Lower leg skin (tissue), 4 donors: ENCODE measurements around the gene COL4A1. TPM values are rescaled to one million over a fixed set of nuclear protein-coding genes. Genes with fewer than 3 reads are reported as not detected.
"Not testable (repeated sequence)": the region's sequence is repeated elsewhere in the genome, so short reads cannot be mapped to it uniquely, and the experiment has no call there.

Experiments
- DNase-seq, 2 donors: peaks; one replicate each; pipeline ENCODE4 v3.0.0-alpha.2; 2019; ENCODE audit warnings: low spot score in 2 of 2
- H3K4me3 ChIP-seq: fragments of 200-600 bp; sonication (generic); 2 replicates; pipeline ENCODE4 v1.5.1; 2017; ENCODE audit warnings: mild to moderate bottlenecking, low read depth; ENCODE audit not compliant: poor library complexity, severe bottlenecking
- POLR2A ChIP-seq, 2 donors: fragments of 450-650 bp; IDR thresholded peaks; one replicate each; pipeline ENCODE4 v1.6.1; 2016 to 2017; ENCODE audit warnings: antibody characterized with exemption in 2 of 2, mild to moderate bottlenecking in 1 of 2, moderate library complexity in 1 of 2
- WGBS, 2 donors: methylation state at CpG; one replicate each; pipeline ENCODE4 v1.1.5; 2018; 5-methylcytosine and 5-hydroxymethylcytosine counted together
- intact Hi-C: fragments of 100-400 bp; cut with DNase I; formaldehyde crosslinking; loops from one replicate; pipeline ENCODE4 v1.15.0; 2023; ENCODE audit warnings: low total_unique reads
- total RNA-seq, 4 donors: library from RNA; depleted of rRNA; stranded (reverse); fragments of >200 nt; gene quantifications; one replicate each; pipeline ENCODE4 v1.1.0, GENCODE V29; 2016
- TF ChIP-seq, protein P1 (sequence below), 3 donors: fragments of 450-650 bp; IDR thresholded peaks; one replicate each; pipeline ENCODE4 v1.5.1; 2016; ENCODE audit warnings: antibody characterized with exemption in 3 of 3, mild to moderate bottlenecking in 3 of 3, moderate library complexity in 2 of 3

Gene COL4A1
- total RNA-seq, 4 donors from 2014 or later = 41.0 to 105 (median 56.7) TPM

DNA sequence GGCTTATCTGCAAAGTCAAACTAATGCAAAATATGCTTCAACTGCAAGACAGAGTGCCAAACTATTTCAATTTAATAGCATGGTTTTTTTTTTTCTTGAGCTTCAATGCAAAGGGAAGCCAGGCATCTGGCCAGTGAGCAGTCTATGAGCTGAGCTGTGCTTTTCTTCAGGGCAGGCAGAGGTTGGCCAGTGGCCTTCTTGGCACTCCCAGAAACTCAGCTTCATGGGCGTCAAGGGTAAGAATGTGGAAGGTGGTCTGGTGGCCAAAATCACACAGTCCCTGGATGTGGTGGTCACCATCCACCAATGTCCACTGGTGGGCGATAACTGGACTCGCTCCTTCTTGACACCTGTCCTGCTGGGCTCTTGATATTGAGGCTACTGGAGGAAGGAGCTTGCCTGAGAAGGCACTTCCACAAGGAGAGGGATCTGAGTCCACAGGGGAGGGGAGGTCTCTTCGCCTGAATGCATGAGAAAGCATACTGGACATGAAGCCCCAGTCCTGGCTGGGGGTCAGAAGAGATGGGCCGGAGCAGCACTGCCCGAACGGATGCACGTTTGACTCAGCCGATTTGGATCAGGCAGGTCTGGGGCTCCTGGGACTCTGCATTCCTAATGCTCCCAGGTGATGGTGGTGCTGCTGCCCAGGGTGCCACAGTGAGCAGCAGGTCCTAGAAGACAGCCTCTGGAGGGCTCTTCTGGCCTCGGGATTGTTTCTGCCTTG lies 17.2 kb upstream of the COL4A1 start:
- no peak overlapping the region for H3K4me3 ChIP-seq
- intact Hi-C loops = no loop called here
- 77 to 84% methylated on average over 10 of the region's 10 CpGs for WGBS, 2 donors
- no peak for TF ChIP-seq POLR2A (IDR thresholded peaks at IDR 0.05)
- TF ChIP-seq, protein P1, sequence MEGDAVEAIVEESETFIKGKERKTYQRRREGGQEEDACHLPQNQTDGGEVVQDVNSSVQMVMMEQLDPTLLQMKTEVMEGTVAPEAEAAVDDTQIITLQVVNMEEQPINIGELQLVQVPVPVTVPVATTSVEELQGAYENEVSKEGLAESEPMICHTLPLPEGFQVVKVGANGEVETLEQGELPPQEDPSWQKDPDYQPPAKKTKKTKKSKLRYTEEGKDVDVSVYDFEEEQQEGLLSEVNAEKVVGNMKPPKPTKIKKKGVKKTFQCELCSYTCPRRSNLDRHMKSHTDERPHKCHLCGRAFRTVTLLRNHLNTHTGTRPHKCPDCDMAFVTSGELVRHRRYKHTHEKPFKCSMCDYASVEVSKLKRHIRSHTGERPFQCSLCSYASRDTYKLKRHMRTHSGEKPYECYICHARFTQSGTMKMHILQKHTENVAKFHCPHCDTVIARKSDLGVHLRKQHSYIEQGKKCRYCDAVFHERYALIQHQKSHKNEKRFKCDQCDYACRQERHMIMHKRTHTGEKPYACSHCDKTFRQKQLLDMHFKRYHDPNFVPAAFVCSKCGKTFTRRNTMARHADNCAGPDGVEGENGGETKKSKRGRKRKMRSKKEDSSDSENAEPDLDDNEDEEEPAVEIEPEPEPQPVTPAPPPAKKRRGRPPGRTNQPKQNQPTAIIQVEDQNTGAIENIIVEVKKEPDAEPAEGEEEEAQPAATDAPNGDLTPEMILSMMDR (IDR thresholded peaks at IDR 0.05) = no peak
- DNase-seq = peak in 1 of 2 donors; percentile 61

DNA sequence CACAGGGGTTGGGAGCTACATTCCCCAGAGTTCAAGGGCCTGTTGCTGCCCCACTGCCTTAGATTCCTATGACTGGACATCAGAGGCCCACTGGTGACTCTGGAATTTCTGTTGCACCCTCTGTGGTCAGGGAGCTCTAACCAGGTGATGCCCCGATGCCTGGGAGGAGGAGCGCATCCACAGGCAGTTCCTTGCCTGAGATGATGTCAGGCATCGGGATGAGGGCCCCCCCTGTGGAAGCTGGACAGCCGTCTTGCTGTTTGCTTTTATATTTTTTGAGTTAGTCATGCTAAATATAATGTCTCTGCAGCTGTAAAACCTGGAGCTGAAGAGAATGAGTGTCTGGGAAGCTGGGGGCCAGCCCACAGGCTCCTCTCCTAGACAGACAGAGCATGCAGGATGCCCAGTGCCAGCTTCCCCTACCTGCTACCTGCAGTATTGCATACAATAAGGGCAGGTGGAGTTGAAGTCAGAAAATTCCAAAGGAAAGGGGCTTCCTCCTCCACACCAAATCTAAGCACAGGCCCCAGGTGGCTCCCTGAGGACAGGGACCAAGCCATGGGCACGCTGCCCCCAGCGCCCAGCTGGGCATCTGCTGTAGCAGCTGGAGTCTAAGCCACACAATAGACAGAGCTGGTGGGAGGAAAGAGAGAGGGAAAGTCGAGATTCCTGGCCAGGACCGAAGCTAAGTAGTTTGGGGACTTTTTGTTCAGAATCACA lies 16.4 kb upstream of the COL4A1 start:
- TF ChIP-seq POLR2A (IDR thresholded peaks at IDR 0.05) = no peak
- TF ChIP-seq, protein P1 (IDR thresholded peaks at IDR 0.05) = no peak
- intact Hi-C loops = no loop called here
- whole genome bisulfite sequencing, 2 donors = 74 to 75% methylated on average over 8 of the region's 8 CpGs
- no peak overlapping the region for H3K4me3 ChIP-seq
- DNase-seq = peak in 1 of 2 donors; percentile 63

DNA sequence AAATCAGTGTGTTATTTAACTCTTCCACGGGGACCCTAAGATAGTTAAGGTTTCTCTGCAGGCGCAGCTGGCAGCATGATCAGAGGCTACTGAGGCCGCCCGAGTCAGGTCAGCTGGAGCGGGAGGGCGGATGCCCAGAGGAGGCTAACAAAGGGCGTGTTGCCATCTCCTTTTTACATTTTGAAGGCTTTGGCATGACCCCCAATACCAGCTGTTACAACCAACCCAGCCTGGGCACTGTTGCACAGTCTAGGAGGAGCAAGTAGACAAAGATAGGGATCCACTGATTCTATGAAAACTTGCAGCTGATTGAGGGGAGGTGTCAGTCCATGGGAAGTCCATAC lies 15.8 kb upstream of the COL4A1 start:
- 94 to 95% methylated on average over 7 of the region's 7 CpGs for WGBS, 2 donors
- TF ChIP-seq, protein P1 (IDR thresholded peaks at IDR 0.05) = no peak
- no peak for TF ChIP-seq POLR2A (IDR thresholded peaks at IDR 0.05)
- no peak overlapping the region for H3K4me3 ChIP-seq
- peak in 1 of 2 donors; percentile 52 for DNase-seq
- intact Hi-C loops = no loop called here

DNA sequence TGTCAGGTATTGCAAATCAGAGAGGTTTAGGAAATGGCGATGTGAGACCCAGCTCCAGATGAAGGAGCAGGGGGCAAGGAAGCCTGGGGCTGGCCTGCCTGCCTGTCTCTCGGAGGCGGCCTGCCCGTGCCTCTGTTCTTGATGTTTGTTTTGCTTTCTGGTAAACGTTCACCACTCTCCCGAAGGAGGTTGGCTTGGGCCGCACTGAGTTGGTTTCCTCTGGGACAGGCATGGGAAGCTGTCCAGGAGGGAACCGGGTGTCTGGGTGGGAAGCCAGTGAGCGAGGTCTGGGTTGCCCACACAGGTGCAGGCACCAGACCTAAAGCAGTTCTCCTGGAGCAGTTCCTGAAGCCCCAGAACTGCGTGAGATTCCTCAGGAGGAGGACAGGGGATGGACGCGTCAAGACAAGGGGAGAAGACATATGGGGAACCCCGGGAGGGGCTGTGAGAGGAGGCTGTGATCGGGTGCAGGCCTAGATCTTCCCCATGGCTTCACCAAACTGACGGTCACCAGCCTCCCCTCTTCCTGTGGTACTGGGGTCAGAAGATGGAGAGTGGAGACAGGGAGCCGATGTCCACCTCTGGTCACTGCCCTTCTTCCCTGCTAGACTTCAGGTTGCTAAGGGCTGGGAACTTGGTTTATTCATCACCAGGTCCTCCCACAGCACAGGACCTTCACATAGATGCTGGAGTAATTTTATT lies 15.3 kb upstream of the COL4A1 start:
- intact Hi-C loops = no loop called here
- H3K4me3 ChIP-seq = no peak overlapping the region
- no peak for TF ChIP-seq POLR2A (IDR thresholded peaks at IDR 0.05)
- TF ChIP-seq, protein P1 (IDR thresholded peaks at IDR 0.05) = no peak
- 74 to 88% methylated on average over 16 of the region's 16 CpGs for WGBS, 2 donors
- DNase-seq = peak in 1 of 2 donors; percentile 78

DNA sequence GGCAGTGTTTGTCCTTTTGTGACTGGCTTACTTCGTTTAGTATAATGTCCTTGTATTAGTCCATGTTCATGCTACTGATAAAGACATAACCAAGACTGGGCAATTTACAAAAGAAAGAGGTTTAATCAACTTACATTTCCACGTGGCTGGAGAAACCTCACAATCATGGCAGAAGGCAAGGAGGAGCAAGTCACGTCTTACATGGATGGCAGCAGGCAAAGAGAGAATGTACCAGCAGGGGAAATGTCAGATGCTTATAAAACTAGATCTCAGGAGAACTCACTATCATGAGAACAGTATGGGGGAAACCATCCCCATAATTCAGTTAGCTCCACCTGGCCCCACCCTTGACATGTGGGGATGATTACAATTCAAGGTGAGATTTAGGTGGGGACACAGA lies 14.6 kb upstream of the COL4A1 start:
- 86 to 87% methylated on average over 3 of the region's 3 CpGs for WGBS, 2 donors
- intact Hi-C loops, H3K4me3 ChIP-seq: not testable (repeated sequence)
- DNase-seq = peak in 1 of 2 donors; percentile 15

DNA sequence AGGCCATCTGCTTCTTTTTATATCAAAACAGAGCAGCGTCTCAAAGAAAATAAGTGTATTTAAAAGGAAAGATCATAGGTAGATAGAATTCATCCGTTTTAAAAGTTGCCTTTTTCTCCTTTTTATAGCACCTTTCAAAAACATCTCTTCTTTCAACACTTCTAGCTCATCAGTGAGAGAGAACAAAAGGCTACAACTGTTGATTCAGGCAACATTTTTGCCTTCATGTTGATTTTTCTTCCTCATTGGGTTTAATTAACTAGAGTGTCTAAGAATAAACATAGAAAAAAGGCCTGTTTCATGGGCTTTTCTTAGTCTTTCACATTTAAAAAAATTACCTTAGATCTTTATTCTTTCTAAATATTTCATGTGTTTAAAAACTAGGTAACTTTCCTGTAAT lies 13.7 kb upstream of the COL4A1 start:
- WGBS, 2 donors = 33 to 44% methylated on average over 2 of the region's 2 CpGs
- TF ChIP-seq, protein P1 (IDR thresholded peaks at IDR 0.05) = no peak
- TF ChIP-seq POLR2A (IDR thresholded peaks at IDR 0.05) = no peak
- no peak for DNase-seq
- H3K4me3 ChIP-seq = no peak overlapping the region
- intact Hi-C loops = no loop called here
